ENCODE data around the gene FBXO31.
"Not testable (repeated sequence)": the region's sequence is repeated elsewhere in the genome, so short reads cannot be mapped to it uniquely, and the experiment has no call there.

FBXO31 gene

GRCh38 chr16:87380403-87380802 lies 3.2 kb downstream of the FBXO31 start:
- no peak for DNase-seq (ENCODE audit: low read depth in 1 of 2, low spot score in 1 of 2)
- Histone ChIP-seq H3K27me3 (ENCODE audit: insufficient read depth, poor library complexity, severe bottlenecking) (no peaks in the 10 kb centered on the region), H3K27ac (replicated peaks) (no peak overlapping the region), H3K4me3 (replicated peaks; ENCODE audit: insufficient read depth, low read length) (no peak overlapping the region)
- TF ChIP-seq GABPA (IDR thresholded peaks at IDR 0.05; ENCODE audit: low read depth) (no peak), SPI1 (IDR thresholded peaks at IDR 0.05; ENCODE audit: borderline replicate concordance, low read depth) (no peak), POLR2AphosphoS5 (IDR thresholded peaks at IDR 0.05; ENCODE audit: low read depth) (no peak), REST (IDR thresholded peaks at IDR 0.05; ENCODE audit: insufficient replicate concordance, low read depth) (no peak), CTCF (IDR thresholded peaks at IDR 0.05; ENCODE audit: insufficient read depth, low read length) (no peak)

- not testable (repeated sequence) for H3K27ac ChIP-seq (replicated peaks); DNase-seq (ENCODE audit: low read depth in 1 of 2, low spot score in 1 of 2); H3K27me3 ChIP-seq (ENCODE audit: insufficient read depth, poor library complexity, severe bottlenecking); H3K4me3 ChIP-seq (replicated peaks; ENCODE audit: insufficient read depth, low read length)
Measured at GRCh38 chr16:87379312-87379752, 4.2 kb downstream of the FBXO31 start.

GRCh38 chr16:87376660-87377059 lies 6.9 kb downstream of the FBXO31 start:
- no peak for DNase-seq (ENCODE audit: low read depth in 1 of 2, low spot score in 1 of 2)
- Histone ChIP-seq H3K27me3 (ENCODE audit: insufficient read depth, poor library complexity, severe bottlenecking) (no peaks in the 10 kb centered on the region), H3K27ac (replicated peaks) (no peak overlapping the region), H3K4me3 (replicated peaks; ENCODE audit: insufficient read depth, low read length) (no peak overlapping the region)
- no peak for TF ChIP-seq CTCF (IDR thresholded peaks at IDR 0.05; ENCODE audit: insufficient read depth, low read length)
- TF ChIP-seq POLR2AphosphoS5 (IDR thresholded peaks at IDR 0.05; ENCODE audit: low read depth): no peak
- TF ChIP-seq GABPA (IDR thresholded peaks at IDR 0.05; ENCODE audit: low read depth): no peak
- no peak for TF ChIP-seq SPI1 (IDR thresholded peaks at IDR 0.05; ENCODE audit: borderline replicate concordance, low read depth)
- TF ChIP-seq REST (IDR thresholded peaks at IDR 0.05; ENCODE audit: insufficient replicate concordance, low read depth): no peak

- H3K27ac ChIP-seq (replicated peaks): no peak overlapping the region
- H3K4me3 ChIP-seq (replicated peaks; ENCODE audit: insufficient read depth, low read length): no peak overlapping the region
- no peak for DNase-seq (ENCODE audit: low read depth in 1 of 2, low spot score in 1 of 2)
- H3K27me3 ChIP-seq (ENCODE audit: insufficient read depth, poor library complexity, severe bottlenecking): no peaks in the 10 kb centered on the region
- TF ChIP-seq POLR2AphosphoS5 (IDR thresholded peaks at IDR 0.05; ENCODE audit: low read depth): no peak
- no peak for TF ChIP-seq REST (IDR thresholded peaks at IDR 0.05; ENCODE audit: insufficient replicate concordance, low read depth)
- no peak for TF ChIP-seq SPI1 (IDR thresholded peaks at IDR 0.05; ENCODE audit: borderline replicate concordance, low read depth)
- TF ChIP-seq GABPA (IDR thresholded peaks at IDR 0.05; ENCODE audit: low read depth): no peak
- TF ChIP-seq CTCF (IDR thresholded peaks at IDR 0.05; ENCODE audit: insufficient read depth, low read length): no peak
Measured at GRCh38 chr16:87375426-87376135, 8.0 kb downstream of the FBXO31 start.
